ENCODE data around the gene CDS1. TPM values are rescaled to one million over a fixed set of nuclear protein-coding genes. Genes with fewer than 3 reads are reported as not detected.

CDS1 gene
- total RNA-seq, 1 experiment from 2014 or later: 1.7 TPM

DNA sequence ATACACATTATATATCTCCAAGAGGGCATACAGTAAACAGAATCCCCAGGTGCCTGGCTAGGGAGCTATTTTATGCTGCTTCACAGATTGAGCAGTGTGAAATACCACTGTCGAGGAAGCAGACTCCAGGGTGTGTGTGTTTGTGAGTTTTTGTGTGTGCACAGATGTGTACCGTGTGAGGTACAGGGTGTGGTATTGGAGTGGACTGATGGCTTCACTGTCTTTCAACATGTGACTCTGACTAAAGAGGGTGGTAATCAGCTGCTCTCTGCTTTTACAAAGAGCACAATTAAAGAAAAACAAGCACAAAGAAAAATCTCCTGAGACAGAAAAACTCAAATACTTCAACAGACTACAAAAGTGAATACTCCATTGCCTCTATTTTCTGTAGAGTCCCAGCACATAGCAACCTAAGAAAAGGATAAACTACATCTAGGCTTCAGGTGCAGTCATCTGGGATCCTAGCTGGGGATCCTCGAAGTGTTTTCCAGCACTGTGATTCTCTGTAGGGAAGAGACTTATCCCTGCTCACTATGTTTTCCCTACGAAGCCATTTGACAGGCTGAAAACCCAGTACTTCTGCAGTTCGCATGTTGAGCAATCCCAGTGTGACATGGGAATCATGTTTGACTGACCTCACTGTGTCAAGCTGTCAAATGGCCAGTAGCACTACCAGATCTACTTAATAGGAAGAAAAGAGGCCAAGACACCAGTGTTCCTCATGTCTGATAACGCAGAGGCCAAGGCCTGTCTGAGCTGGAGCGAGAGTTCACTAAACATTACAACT, 100.3 kb downstream of the CDS1 start:
- no TSS peak for BruUV-seq (replicated peaks)
- TF ChIP-seq, protein P1, sequence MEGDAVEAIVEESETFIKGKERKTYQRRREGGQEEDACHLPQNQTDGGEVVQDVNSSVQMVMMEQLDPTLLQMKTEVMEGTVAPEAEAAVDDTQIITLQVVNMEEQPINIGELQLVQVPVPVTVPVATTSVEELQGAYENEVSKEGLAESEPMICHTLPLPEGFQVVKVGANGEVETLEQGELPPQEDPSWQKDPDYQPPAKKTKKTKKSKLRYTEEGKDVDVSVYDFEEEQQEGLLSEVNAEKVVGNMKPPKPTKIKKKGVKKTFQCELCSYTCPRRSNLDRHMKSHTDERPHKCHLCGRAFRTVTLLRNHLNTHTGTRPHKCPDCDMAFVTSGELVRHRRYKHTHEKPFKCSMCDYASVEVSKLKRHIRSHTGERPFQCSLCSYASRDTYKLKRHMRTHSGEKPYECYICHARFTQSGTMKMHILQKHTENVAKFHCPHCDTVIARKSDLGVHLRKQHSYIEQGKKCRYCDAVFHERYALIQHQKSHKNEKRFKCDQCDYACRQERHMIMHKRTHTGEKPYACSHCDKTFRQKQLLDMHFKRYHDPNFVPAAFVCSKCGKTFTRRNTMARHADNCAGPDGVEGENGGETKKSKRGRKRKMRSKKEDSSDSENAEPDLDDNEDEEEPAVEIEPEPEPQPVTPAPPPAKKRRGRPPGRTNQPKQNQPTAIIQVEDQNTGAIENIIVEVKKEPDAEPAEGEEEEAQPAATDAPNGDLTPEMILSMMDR (conservative IDR thresholded peaks at IDR 0.05; ENCODE audit: low read depth, low read length): no peak
- no peak for TF ChIP-seq EZH2 (IDR thresholded peaks at IDR 0.05; ENCODE audit: borderline replicate concordance, low read depth, low read length, poor library complexity, severe bottlenecking)
- Histone ChIP-seq H3K9me3 (ENCODE audit: low read depth, low read length, poor library complexity, severe bottlenecking) (no peaks in the 10 kb centered on the region), H3K27ac (ENCODE audit: low read depth, low read length, poor library complexity, severe bottlenecking) (no peak overlapping the region), H3K4me1 (ENCODE audit: insufficient read depth, low read length, poor library complexity, severe bottlenecking) (peaks cover 3% of the 10 kb centered on the region), H3K4me3 (ENCODE audit: low read depth, low read length, poor library complexity, severe bottlenecking) (no peak overlapping the region), H3K36me3 (ENCODE audit: insufficient read depth, low read length, poor library complexity, severe bottlenecking) (peaks cover 20% of the 10 kb centered on the region), H3K27me3 (replicated peaks; ENCODE audit: insufficient read depth, low read depth, low read length, poor library complexity) (no peaks in the 10 kb centered on the region)
- CTCF ChIA-PET: no interaction called here
- POLR2A ChIA-PET (ENCODE audit: low non-redundant PET): no interaction called here
- DNase-seq (ENCODE audit: low spot score): no peak
- intact Hi-C loops (cut with micrococcal nuclease; ENCODE audit: unreplicated experiment): no loop called here

DNA sequence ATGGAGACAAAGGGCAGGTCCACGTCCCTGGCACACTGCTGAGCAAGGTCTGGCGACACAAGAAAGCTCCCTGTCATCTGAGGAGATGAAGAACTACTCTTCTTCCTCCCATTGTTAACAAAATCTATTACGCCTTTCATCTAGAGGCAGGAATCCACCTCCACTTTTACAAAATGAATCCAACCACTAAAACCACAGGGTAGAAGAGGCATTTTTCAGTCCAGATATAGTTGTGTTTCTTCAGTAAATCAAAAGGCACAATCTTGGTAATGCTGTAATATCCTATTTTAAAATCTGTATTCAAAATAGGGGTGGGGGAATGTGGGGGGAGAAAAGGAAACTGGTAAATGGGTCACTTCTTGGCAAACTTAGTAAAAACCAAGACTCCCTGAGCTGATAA, 101.4 kb downstream of the CDS1 start:
- H3K4me1 ChIP-seq (ENCODE audit: insufficient read depth, low read length, poor library complexity, severe bottlenecking): peaks cover 10% of the 10 kb centered on the region
- TF ChIP-seq, protein P1 (conservative IDR thresholded peaks at IDR 0.05; ENCODE audit: low read depth, low read length): no peak
- TF ChIP-seq EZH2 (IDR thresholded peaks at IDR 0.05; ENCODE audit: borderline replicate concordance, low read depth, low read length, poor library complexity, severe bottlenecking): no peak
- intact Hi-C loops (cut with micrococcal nuclease; ENCODE audit: unreplicated experiment): no loop called here
- H3K4me3 ChIP-seq (ENCODE audit: low read depth, low read length, poor library complexity, severe bottlenecking): no peak overlapping the region
- CTCF ChIA-PET: no interaction called here
- no peak overlapping the region for H3K27ac ChIP-seq (ENCODE audit: low read depth, low read length, poor library complexity, severe bottlenecking)
- BruUV-seq (replicated peaks): no TSS peak
- DNase-seq (ENCODE audit: low spot score): no peak
- no peaks in the 10 kb centered on the region for H3K27me3 ChIP-seq (replicated peaks; ENCODE audit: insufficient read depth, low read depth, low read length, poor library complexity)
- H3K9me3 ChIP-seq (ENCODE audit: low read depth, low read length, poor library complexity, severe bottlenecking): no peaks in the 10 kb centered on the region
- peaks cover 20% of the 10 kb centered on the region for H3K36me3 ChIP-seq (ENCODE audit: insufficient read depth, low read length, poor library complexity, severe bottlenecking)
- POLR2A ChIA-PET (ENCODE audit: low non-redundant PET): no interaction called here

DNA sequence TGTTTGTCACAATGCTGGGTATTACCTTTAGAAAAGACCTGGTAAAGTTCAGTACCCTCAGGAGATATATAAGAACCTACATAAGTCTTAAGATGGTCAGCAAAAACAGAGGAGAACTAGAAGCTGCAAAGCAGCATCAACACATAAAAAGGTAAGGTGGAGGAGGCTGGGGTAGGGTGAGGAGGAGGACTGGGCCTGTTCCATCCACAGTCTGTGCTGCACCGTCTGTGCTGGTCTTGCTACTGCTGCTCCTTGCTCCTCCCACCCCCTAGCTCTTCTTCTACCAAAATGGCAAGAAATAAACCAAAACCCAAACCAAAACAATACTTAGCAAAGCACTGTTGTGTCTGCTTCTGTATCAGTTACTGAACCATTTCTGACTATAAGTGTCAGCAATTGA, 102.2 kb downstream of the CDS1 start:
- no peak for DNase-seq (ENCODE audit: low spot score)
- H3K27ac ChIP-seq (ENCODE audit: low read depth, low read length, poor library complexity, severe bottlenecking): no peak overlapping the region
- no peak overlapping the region for H3K4me3 ChIP-seq (ENCODE audit: low read depth, low read length, poor library complexity, severe bottlenecking)
- H3K27me3 ChIP-seq (replicated peaks; ENCODE audit: insufficient read depth, low read depth, low read length, poor library complexity): no peaks in the 10 kb centered on the region
- BruUV-seq (replicated peaks): no TSS peak
- no peak for TF ChIP-seq EZH2 (IDR thresholded peaks at IDR 0.05; ENCODE audit: borderline replicate concordance, low read depth, low read length, poor library complexity, severe bottlenecking)
- TF ChIP-seq, protein P1 (conservative IDR thresholded peaks at IDR 0.05; ENCODE audit: low read depth, low read length): no peak
- peaks cover 10% of the 10 kb centered on the region for H3K4me1 ChIP-seq (ENCODE audit: insufficient read depth, low read length, poor library complexity, severe bottlenecking)
- intact Hi-C loops (cut with micrococcal nuclease; ENCODE audit: unreplicated experiment): no loop called here
- H3K9me3 ChIP-seq (ENCODE audit: low read depth, low read length, poor library complexity, severe bottlenecking): no peaks in the 10 kb centered on the region
- ChIA-PET POLR2A (ENCODE audit: low non-redundant PET) (no interaction called here), CTCF (no interaction called here)
- H3K36me3 ChIP-seq (ENCODE audit: insufficient read depth, low read length, poor library complexity, severe bottlenecking): peaks cover 20% of the 10 kb centered on the region
